NOMO-1 treated with DMSO at 0.1 percent for 48 hours (cell line): ENCODE measurements around the gene TBC1D24.
"Not testable (repeated sequence)": the region's sequence is repeated elsewhere in the genome, so short reads cannot be mapped to it uniquely, and the experiment has no call there.

ENCODE experiments used
- DNase-seq: peaks from one replicate; lab custom pipeline; 2025; ENCODE audit not compliant: unreplicated experiment; lab: John Stamatoyannopoulos, UW

TBC1D24 gene

GRCh38 chr16:2474877-2475412 is at the start of gene TBC1D24:
TSS of gene TBC1D24 (plus strand) at chr16:2475127. CDS start at chr16:2496149, 21,022 bp downstream.
- peak; percentile 73 for DNase-seq

GRCh38 chr16:2425825-2426430 is 49.0 kb upstream of the TBC1D24 start:
- DNase-seq = no peak

- DNase-seq = no peak
These were observed 48.0 kb upstream of the TBC1D24 start for GRCh38 chr16:2426941-2427361.

GRCh38 chr16:2427526-2427925 is 47.4 kb upstream of the TBC1D24 start:
- DNase-seq = no peak

GRCh38 chr16:2428051-2428783 is 46.7 kb upstream of the TBC1D24 start:
- no peak for DNase-seq

- no peak for DNase-seq
These were observed 46.2 kb upstream of the TBC1D24 start for GRCh38 chr16:2428784-2429033.

- peak; percentile 87 for DNase-seq
These were observed 45.7 kb upstream of the TBC1D24 start, which contains the start of gene CCNF for GRCh38 chr16:2429034-2429770. TSS of gene CCNF (plus strand) at chr16:2429447. CDS start at chr16:2429482, 35 bp downstream.

GRCh38 chr16:2429771-2430663 is 44.9 kb upstream of the TBC1D24 start:
- DNase-seq = peak; percentile 22

- no peak for DNase-seq
These were observed 42.6 kb upstream of the TBC1D24 start for GRCh38 chr16:2432286-2432685.

- no peak for DNase-seq
These were observed 42.0 kb upstream of the TBC1D24 start for GRCh38 chr16:2432801-2433505.

- DNase-seq = not testable (repeated sequence)
These were observed 39.7 kb upstream of the TBC1D24 start for GRCh38 chr16:2435236-2435635.

- DNase-seq = no peak
These were observed 38.8 kb upstream of the TBC1D24 start for GRCh38 chr16:2436110-2436509.

GRCh38 chr16:2437032-2437790 is 37.7 kb upstream of the TBC1D24 start:
- DNase-seq = no peak

- DNase-seq = no peak
These were observed 36.8 kb upstream of the TBC1D24 start for GRCh38 chr16:2438121-2438520.

GRCh38 chr16:2439598-2439997 is 35.3 kb upstream of the TBC1D24 start:
- DNase-seq = no peak

GRCh38 chr16:2441143-2441804 is 33.7 kb upstream of the TBC1D24 start:
- not testable (repeated sequence) for DNase-seq

GRCh38 chr16:2443555-2443954 is 31.4 kb upstream of the TBC1D24 start:
- DNase-seq = no peak

- DNase-seq = no peak
These were observed 26.9 kb upstream of the TBC1D24 start for GRCh38 chr16:2447920-2448583.
